Gastrocnemius medialis (tissue), 4 donors: ENCODE results near the gene ACTL7A. TPM values are rescaled to one million over a fixed set of nuclear protein-coding genes. Genes with fewer than 3 reads are reported as not detected.

Experiments
- ATAC-seq, 2 donors: fragments of 150-250 bp; one replicate each; pipeline ENCODE4 v1.9.1; 2016
- DNase-seq, 2 donors: peaks; one replicate each; pipeline ENCODE4 v3.0.0-alpha.2; 2019
- H3K27ac ChIP-seq, 4 donors: fragments of 200-600 bp; sonication (generic); 1 replicate in 1 of 4; 2 replicates in 3 of 4; pipeline ENCODE4 v1.5.1; 2016 to 2018; ENCODE audit warnings: mild to moderate bottlenecking in 2 of 4, moderate library complexity in 1 of 4
- H3K27me3 ChIP-seq, 3 donors: fragments of 200-600 bp; sonication (generic) in 2 of 3; 1 replicate in 1 of 3; 2 replicates in 2 of 3; pipeline versions ENCODE4 v1.5.1 to v1.6.0; 2016 to 2019; ENCODE audit warnings: mild to moderate bottlenecking in 1 of 3, moderate library complexity in 1 of 3
- H3K36me3 ChIP-seq, 2 donors: fragments of 200-600 bp; sonication (generic) in 1 of 2; one replicate each; pipeline ENCODE4 v1.5.1; 2017 to 2018
- H3K4me1 ChIP-seq, 2 donors: fragments of 200-600 bp; sonication (generic) in 1 of 2; one replicate each; pipeline ENCODE4 v1.5.1; 2016 to 2017; ENCODE audit warnings: mild to moderate bottlenecking in 2 of 2
- H3K4me3 ChIP-seq, 4 donors: fragments of 200-600 bp; sonication (generic) in 3 of 4; 1 replicate in 1 of 4; 2 replicates in 3 of 4; pipeline ENCODE4 v1.5.1; 2016 to 2019; ENCODE audit warnings: mild to moderate bottlenecking in 2 of 4
- H3K9me3 ChIP-seq, 3 donors: fragments of 200-600 bp; sonication (generic) in 2 of 3; 1 replicate in 1 of 3; 2 replicates in 2 of 3; pipeline ENCODE4 v1.5.1; 2016 to 2019
- POLR2A ChIP-seq, 2 donors: fragments of 450-650 bp; IDR thresholded peaks; one replicate each; pipeline ENCODE4 v1.6.1; 2017; ENCODE audit warnings: antibody characterized with exemption in 2 of 2, mild to moderate bottlenecking in 2 of 2, moderate library complexity in 2 of 2
- in situ Hi-C, 4 donors: fragments of 200-750 bp; cut with MboI; loops; one replicate each; pipeline versions ENCODE4 v1.15.0 to v1.8.0; 2017; ENCODE audit warnings: low sequenced_read_pairs in 4 of 4
- intact Hi-C: fragments of 100-400 bp; cut with DNase I; formaldehyde crosslinking; loops from one replicate; pipeline ENCODE4 v1.15.1; 2023; ENCODE audit warnings: low total_unique reads
- total RNA-seq, 4 donors: library from RNA; depleted of rRNA; stranded (reverse); fragments of >200 nt; gene quantifications; one replicate each; pipeline versions ENCODE4 v1.1.0 to v1.2.3, GENCODE V29; 2016
- TF ChIP-seq, protein P1 (sequence below), 5 experiments: fragments of 450-650 bp in 3 of 5; fragments of 200-600 bp in 2 of 5; sonication (generic) in 2 of 5; IDR thresholded peaks in 4 of 5; conservative IDR thresholded peaks in 1 of 5; 1 replicate in 4 of 5; 2 replicates in 1 of 5; pipeline ENCODE4 v1.5.1; 2016 to 2019; ENCODE audit warnings: antibody characterized with exemption in 5 of 5, mild to moderate bottlenecking in 3 of 5, moderate library complexity in 3 of 5

Gene ACTL7A
- total RNA-seq, 4 donors from 2014 or later = not detected

DNA sequence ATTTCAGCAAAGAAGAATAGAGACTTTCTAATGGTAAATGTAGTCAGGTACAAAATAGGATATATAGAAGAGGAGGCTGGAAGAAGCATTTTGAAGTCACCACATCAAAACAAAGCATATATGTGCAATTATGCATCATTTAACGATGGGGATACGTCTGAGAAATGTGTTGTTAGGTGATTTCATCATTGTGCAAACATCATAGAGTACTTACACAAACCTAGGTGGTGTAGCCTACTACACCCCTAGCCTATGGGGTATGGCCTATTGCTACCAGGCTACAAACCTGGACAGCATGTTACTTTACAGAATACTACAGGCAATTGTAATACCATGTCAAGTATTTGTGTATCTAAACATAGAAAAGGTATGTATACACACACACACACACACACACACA, 43.4 kb downstream of the ACTL7A start:
- H3K36me3 ChIP-seq = peaks cover 4 to 84% of the 10 kb centered on the region in 2 donors

DNA sequence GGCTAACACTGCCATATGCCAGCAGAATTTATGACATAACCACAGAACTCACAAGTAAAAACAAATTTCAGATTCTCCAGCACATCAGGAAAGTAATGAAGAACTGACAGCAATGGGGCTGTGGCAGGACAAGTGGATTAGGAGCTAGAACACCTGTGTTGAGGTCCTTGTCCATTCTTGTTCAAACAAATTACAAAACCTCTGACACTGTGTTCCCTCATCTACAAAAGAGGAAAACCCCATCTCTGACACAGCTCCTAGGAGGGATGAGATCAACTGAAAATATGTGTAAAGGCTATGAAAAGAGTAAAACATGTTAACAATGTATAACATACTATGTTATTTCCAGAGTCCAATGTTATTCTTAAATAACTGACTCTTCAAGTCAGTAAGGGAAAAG, 48.3 kb downstream of the ACTL7A start:
- ATAC-seq (no peak), DNase-seq (no peak)
- in situ Hi-C loops (no loop called here), intact Hi-C loops (no loop called here)
- Histone ChIP-seq H3K4me3 (no peak overlapping the region), H3K4me1 (no peaks in the 10 kb centered on the region), H3K27ac (no peak overlapping the region), H3K9me3 (no peaks in the 10 kb centered on the region), H3K27me3 (no peaks in the 10 kb centered on the region), H3K36me3 (peaks cover 4 to 94% of the 10 kb centered on the region in 2 donors)
- no peak for TF ChIP-seq POLR2A (IDR thresholded peaks at IDR 0.05)
- TF ChIP-seq, protein P1, sequence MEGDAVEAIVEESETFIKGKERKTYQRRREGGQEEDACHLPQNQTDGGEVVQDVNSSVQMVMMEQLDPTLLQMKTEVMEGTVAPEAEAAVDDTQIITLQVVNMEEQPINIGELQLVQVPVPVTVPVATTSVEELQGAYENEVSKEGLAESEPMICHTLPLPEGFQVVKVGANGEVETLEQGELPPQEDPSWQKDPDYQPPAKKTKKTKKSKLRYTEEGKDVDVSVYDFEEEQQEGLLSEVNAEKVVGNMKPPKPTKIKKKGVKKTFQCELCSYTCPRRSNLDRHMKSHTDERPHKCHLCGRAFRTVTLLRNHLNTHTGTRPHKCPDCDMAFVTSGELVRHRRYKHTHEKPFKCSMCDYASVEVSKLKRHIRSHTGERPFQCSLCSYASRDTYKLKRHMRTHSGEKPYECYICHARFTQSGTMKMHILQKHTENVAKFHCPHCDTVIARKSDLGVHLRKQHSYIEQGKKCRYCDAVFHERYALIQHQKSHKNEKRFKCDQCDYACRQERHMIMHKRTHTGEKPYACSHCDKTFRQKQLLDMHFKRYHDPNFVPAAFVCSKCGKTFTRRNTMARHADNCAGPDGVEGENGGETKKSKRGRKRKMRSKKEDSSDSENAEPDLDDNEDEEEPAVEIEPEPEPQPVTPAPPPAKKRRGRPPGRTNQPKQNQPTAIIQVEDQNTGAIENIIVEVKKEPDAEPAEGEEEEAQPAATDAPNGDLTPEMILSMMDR (IDR thresholded peaks at IDR 0.05 in 4 of 5, conservative IDR thresholded peaks at IDR 0.05 in 1 of 5) = no peak

More for the DNA sequence above, 43.4 kb downstream of the ACTL7A start:
- TF ChIP-seq POLR2A (IDR thresholded peaks at IDR 0.05) = no peak
- TF ChIP-seq, protein P1 (IDR thresholded peaks at IDR 0.05 in 4 of 5, conservative IDR thresholded peaks at IDR 0.05 in 1 of 5) = no peak
- H3K9me3 ChIP-seq = no peaks in the 10 kb centered on the region
- ATAC-seq (no peak), DNase-seq (no peak)
- intact Hi-C loops = no loop called here
- no peaks in the 10 kb centered on the region for H3K4me1 ChIP-seq
- no peaks in the 10 kb centered on the region for H3K27me3 ChIP-seq
- no peak overlapping the region for H3K27ac ChIP-seq
- in situ Hi-C loops = no loop called here
- no peak overlapping the region for H3K4me3 ChIP-seq

DNA sequence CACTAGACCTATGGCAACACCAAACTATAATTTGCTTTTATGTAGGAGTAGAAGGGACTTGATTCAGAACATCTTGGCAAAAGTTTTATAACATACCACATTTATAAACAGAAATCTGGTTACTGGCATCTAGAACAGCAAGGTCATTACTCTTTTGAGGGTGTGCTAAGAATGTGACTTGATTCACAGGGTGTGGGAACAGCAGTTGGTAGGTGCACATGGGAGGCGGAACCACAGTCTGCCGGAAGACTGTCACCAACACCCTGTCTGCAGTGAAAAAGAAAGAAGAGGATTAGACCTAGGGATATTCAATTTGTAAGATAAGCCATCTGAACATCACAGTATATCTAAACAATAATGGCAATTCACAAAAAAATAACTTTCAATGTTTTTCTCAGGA, 48.8 kb downstream of the ACTL7A start:
- H3K27ac ChIP-seq = no peak overlapping the region
- DNase-seq (no peak), ATAC-seq (no peak)
- H3K4me1 ChIP-seq = no peaks in the 10 kb centered on the region
- no peaks in the 10 kb centered on the region for H3K9me3 ChIP-seq
- in situ Hi-C loops = no loop called here
- H3K4me3 ChIP-seq = no peak overlapping the region
- no peaks in the 10 kb centered on the region for H3K27me3 ChIP-seq
- no peak for TF ChIP-seq POLR2A (IDR thresholded peaks at IDR 0.05)
- TF ChIP-seq, protein P1 (IDR thresholded peaks at IDR 0.05 in 4 of 5, conservative IDR thresholded peaks at IDR 0.05 in 1 of 5) = no peak
- intact Hi-C loops = no loop called here
- peaks cover 4 to 94% of the 10 kb centered on the region in 2 donors for H3K36me3 ChIP-seq

DNA sequence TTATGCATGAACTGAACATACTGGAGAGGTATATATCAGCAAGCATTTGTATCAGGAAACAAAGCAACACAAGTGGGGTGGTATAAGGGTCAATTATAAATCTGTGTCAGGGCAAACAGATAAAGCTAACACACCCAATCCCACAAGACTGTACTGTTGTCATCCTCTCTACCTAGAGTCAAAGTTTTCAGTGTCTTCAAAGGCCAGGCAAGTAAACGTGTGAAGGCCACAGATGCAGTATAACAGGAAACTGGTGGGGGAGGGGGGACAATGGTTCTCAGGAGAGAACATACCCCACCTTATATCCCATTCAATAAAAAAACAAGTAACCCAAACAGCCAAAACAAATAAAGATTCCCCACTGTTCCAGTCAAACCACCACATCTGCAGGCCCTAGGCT, 49.8 kb downstream of the ACTL7A start:
- Histone ChIP-seq H3K4me3 (no peak overlapping the region), H3K36me3 (peaks cover 4 to 94% of the 10 kb centered on the region in 2 donors), H3K4me1 (no peaks in the 10 kb centered on the region), H3K27ac (no peak overlapping the region), H3K9me3 (no peaks in the 10 kb centered on the region), H3K27me3 (no peaks in the 10 kb centered on the region)
- ATAC-seq = no peak
- in situ Hi-C loops (no loop called here), intact Hi-C loops (no loop called here)
- TF ChIP-seq POLR2A (IDR thresholded peaks at IDR 0.05) = no peak
- TF ChIP-seq, protein P1 (IDR thresholded peaks at IDR 0.05 in 4 of 5, conservative IDR thresholded peaks at IDR 0.05 in 1 of 5) = no peak
- no peak for DNase-seq

Other genes starting within 250 kb of the ACTL7A start
- gene ACTL7B, start 6.3 kb upstream of the ACTL7A start, total RNA-seq = not detected
- gene ELP1, start 71.9 kb downstream of the ACTL7A start, total RNA-seq = 10 to 100 TPM in 3 of 4 donors, 1 to 10 TPM in 1; 9.4 to 24.3 (median 13.5) TPM
- gene ABITRAM, start 72.1 kb downstream of the ACTL7A start, total RNA-seq = 10 to 100 TPM in 1 of 4 donors, 1 to 10 TPM in 3; 7.5 to 10.9 (median 8.1) TPM
- gene CTNNAL1, start 151.2 kb downstream of the ACTL7A start, total RNA-seq = 10 to 100 TPM; 17.8 to 75.4 (median 44.8) TPM